ENCODE data around the gene RAX2. TPM values are rescaled to one million over a fixed set of nuclear protein-coding genes. Genes with fewer than 3 reads are reported as not detected.

The RAX2 gene
- total RNA-seq: not detected in 2 replicates

GRCh38 chr19:3771906-3772455, at the start of gene RAX2:
Gene RAX2, minus strand, starts transcription at chr19:3772228. Its CDS starts 486 bp downstream, at chr19:3771742.

GRCh38 chr19:3785938-3786824, 14.2 kb upstream of the RAX2 start, which contains the start of gene MATK:
Gene MATK, minus strand, starts transcription at chr19:3786381. Its CDS starts 1,246 bp downstream, at chr19:3785135.

GRCh38 chr19:3762501-3763459, 9.2 kb downstream of the RAX2 start, which contains the start of gene MRPL54:
Gene MRPL54, plus strand, starts transcription at chr19:3762682. Its CDS starts 19 bp downstream, at chr19:3762701.

GRCh38 chr19:3761382-3762129, 10.5 kb downstream of the RAX2 start, which contains the start of gene APBA3:
Gene APBA3, minus strand, starts transcription at chr19:3761692. Its CDS starts 1,428 bp downstream, at chr19:3760264.

Other genes with a start within 250 kb of the RAX2 start
- 0.14 TPM in 1 of 2 replicates, not detected in the other for gene TEKTIP1, start 233.1 kb downstream of the RAX2 start, total RNA-seq
- gene MFSD12, start 214.6 kb downstream of the RAX2 start, total RNA-seq: 80.3 and 174 TPM in 2 replicates
- 47.4 and 60.1 TPM in 2 replicates for gene HMG20B, start 199.3 kb downstream of the RAX2 start, total RNA-seq
- gene GIPC3, start 186.8 kb downstream of the RAX2 start, total RNA-seq: not detected in 2 replicates
- gene TBXA2R, start 165.4 kb downstream of the RAX2 start, total RNA-seq: 0.21 TPM in 1 of 2 replicates, not detected in the other
- 23.2 and 34.0 TPM in 2 replicates for gene CACTIN, start 145.4 kb downstream of the RAX2 start, total RNA-seq
- 5.5 and 31.3 TPM in 2 replicates for gene PIP5K1C, start 71.8 kb downstream of the RAX2 start, total RNA-seq
- gene TJP3, start 63.8 kb downstream of the RAX2 start, total RNA-seq: 1.0 and 4.4 TPM in 2 replicates
- gene APBA3, start 10.5 kb downstream of the RAX2 start, total RNA-seq: 22.9 and 23.8 TPM in 2 replicates
- gene MRPL54, start 9.5 kb downstream of the RAX2 start, total RNA-seq: 15.3 and 68.4 TPM in 2 replicates
- under 0.01 and 0.57 TPM in 2 replicates for gene MATK, start 14.2 kb upstream of the RAX2 start, total RNA-seq
- gene ZFR2, start 96.8 kb upstream of the RAX2 start, total RNA-seq: not detected in 2 replicates
- gene ATCAY, start 108.5 kb upstream of the RAX2 start, total RNA-seq: not detected in 2 replicates
- not detected in 2 replicates for gene NMRK2, start 160.8 kb upstream of the RAX2 start, total RNA-seq
- 129 and 136 TPM in 2 replicates for gene DAPK3, start 198.9 kb upstream of the RAX2 start, total RNA-seq
- gene EEF2, start 213.2 kb upstream of the RAX2 start, total RNA-seq: 2,721 and 3,305 TPM in 2 replicates
- 14.7 and 20.6 TPM in 2 replicates for gene PIAS4, start 235.5 kb upstream of the RAX2 start, total RNA-seq

All from nasal cavity respiratory epithelium epithelial cell of viscerocranial mucosa (primary cell).